Fibroblast of the conjunctiva (primary cell): ENCODE measurements around the gene CHCHD6.

Experiments used
- DNase-seq: peaks from one replicate; pipeline ENCODE4 v3.0.0-alpha.2; 2010; ENCODE audit warnings: low read depth

CHCHD6 gene

DNA sequence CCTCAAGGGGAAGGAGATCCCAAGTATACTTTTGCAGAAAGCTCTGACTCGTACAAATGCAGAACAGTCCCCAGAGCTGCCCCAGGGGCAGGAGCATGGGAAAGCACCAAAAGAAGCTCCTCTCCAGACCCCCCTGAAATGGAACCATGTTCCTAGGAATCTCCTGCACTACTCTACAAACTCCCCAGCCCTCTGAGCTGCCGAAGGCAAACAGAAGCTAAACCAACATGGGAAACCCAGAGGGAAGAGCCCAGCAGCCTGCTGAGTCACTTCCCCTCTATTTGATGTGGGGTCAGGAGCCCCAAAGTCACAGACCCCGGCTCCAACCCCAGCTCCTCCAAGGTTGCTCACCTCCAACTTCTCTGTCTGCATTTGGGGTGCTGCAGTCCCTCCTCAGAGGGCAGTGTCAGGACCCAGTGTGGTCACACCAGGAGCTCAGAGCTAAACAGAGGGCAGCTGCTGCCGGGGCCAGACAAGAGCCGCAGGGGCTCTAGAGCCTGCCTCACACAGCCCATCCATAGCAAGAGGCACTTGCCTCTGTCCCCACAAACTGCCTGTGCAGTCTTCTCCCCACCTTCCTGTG lies 275.1 kb downstream of the CHCHD6 start:
- no peak for DNase-seq

GRCh38 chr3:126980266-126980811 lies 276.3 kb downstream of the CHCHD6 start:
- no peak for DNase-seq

- no peak for DNase-seq
Observed at GRCh38 chr3:126982126-126982470, 278.1 kb downstream of the CHCHD6 start.

DNA sequence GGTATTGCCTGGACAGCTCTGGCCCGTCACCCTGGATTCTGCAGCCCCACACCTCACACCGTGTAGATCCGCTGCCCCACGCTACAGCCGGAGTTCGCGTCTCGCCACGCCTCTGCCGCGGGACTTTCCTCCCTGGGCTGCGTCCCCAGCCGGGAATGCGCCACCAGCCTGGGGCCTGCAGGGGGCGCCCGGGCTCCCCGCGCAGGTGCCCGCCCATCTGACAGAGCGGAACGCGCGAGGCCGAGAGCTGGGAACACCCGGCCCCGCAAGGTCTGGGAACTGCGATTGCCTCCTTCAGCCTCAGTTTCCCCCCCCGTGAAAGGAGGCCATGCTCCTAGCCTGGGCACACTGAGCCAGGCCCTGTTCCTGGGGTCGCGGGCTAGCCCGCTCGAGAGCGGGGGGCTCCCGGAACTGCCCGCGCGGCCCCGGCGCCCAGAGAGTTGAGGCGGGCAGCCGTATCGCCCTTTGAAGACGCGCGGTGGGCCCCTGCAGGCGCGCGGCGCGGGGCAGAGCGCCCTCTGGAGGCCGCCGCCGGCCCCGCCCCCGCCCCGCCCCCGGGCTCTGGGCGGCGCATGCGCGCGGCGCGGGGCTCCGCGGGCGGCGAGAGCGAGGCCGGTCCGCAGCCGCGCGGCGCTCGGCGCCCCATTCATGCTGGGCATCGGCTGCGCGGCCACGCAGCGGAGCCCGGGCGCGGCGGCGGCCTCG lies 278.6 kb downstream of the CHCHD6 start, which contains the start of gene PLXNA1:
Gene PLXNA1 (plus strand): TSS at position 645 of the 705 bp plus-strand sequence. CDS start 5,479 bp downstream, outside the sequence.
- DNase-seq = no peak

DNA sequence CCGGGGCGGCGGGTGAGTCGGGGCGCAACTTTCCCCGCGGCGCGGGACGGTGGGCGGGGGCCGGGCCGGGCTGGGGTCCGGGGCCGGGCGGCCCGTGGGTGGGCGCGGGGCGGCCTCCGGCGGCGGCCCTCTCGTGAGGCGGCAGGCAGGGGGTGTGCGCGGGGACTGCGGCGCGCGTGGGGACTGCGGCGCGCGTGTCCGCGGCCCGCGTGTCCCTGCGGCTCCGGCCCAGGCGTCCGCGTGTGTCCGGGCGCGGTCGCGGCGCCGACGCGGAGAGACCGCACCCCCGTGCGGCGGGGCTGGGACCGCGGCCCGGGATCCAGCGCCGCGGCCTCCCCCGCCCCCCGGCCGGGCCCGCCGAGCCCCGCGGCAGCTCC lies 279.2 kb downstream of the CHCHD6 start:
- no peak for DNase-seq

- DNase-seq = no peak
Observed at GRCh38 chr3:126983653-126984390, 279.8 kb downstream of the CHCHD6 start.

GRCh38 chr3:126984391-126985131 lies 280.5 kb downstream of the CHCHD6 start:
- DNase-seq = no peak

- DNase-seq = no peak
Observed at GRCh38 chr3:126985132-126985985, 281.3 kb downstream of the CHCHD6 start.

DNA sequence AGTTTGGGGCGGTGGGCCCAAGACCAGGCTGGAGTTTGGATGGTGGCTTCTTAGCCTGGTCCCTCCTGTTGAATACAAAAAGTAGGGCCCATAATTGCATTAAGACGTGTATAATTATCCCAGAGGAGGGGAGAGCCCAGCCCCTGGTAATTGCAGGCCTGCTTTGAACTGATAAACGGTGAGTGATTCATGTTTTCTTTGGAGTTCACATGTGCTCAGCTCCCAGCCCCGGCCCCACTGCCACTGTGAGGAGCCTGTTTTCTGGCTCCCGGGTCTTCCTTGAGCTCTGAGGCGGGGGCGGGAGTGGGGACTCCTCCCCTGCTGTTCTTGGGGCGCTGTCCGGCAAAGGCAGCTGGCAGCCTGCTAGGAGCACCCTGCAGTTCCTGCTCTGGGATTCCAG lies 282.0 kb downstream of the CHCHD6 start:
- no peak for DNase-seq

GRCh38 chr3:126987129-126987528 lies 283.1 kb downstream of the CHCHD6 start:
- no peak for DNase-seq

GRCh38 chr3:126987596-126987995 lies 283.6 kb downstream of the CHCHD6 start:
- DNase-seq = no peak

DNA sequence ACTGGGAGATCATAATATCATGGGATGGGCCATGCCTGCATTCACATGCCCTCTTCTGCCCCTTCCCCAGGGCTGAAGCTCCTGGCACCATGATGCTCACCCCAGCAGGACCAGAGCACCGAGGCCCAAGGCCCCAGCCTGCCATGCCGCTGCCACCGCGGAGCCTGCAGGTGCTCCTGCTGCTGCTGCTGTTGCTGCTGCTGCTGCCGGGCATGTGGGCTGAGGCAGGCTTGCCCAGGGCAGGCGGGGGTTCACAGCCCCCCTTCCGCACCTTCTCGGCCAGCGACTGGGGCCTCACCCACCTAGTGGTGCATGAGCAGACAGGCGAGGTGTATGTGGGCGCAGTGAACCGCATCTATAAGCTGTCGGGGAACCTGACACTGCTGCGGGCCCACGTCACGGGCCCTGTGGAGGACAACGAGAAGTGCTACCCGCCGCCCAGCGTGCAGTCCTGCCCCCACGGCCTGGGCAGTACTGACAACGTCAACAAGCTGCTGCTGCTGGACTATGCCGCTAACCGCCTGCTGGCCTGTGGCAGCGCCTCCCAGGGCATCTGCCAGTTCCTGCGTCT lies 284.5 kb downstream of the CHCHD6 start:
- DNase-seq = no peak

GRCh38 chr3:126989316-126990023 lies 285.4 kb downstream of the CHCHD6 start:
- DNase-seq = no peak

- no peak for DNase-seq
Observed at GRCh38 chr3:126990024-126990700, 286.1 kb downstream of the CHCHD6 start.

GRCh38 chr3:126990890-126991289 lies 286.9 kb downstream of the CHCHD6 start:
- no peak for DNase-seq

GRCh38 chr3:126991366-126992200 lies 287.5 kb downstream of the CHCHD6 start:
- no peak for DNase-seq

- DNase-seq = no peak
Observed at GRCh38 chr3:126992216-126992615, 288.2 kb downstream of the CHCHD6 start.

DNA sequence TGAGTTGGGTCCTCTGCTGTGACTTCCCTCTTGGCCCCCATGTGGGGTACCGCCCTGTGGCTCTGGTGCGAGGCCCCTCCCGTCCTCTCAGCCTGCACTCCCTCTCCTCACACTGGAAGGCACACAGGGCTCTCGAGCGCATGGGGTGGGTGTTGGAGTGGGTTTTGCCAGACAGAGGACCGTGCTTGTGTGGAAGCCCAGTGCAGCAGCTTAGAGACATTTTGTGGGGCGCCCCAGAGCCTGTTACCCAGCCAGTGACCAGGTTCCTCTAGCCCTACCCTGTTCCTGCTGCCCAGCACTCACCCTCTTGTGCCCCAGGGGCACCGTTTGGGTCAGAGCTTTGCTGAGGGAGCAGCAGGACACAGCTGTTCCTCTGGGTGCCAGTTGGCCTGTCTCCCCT lies 288.7 kb downstream of the CHCHD6 start:
- no peak for DNase-seq

- DNase-seq = no peak
Observed at GRCh38 chr3:126993436-126993835, 289.4 kb downstream of the CHCHD6 start.
